ENCODE results near the gene SDK2. TPM values are rescaled to one million over a fixed set of nuclear protein-coding genes. Genes with fewer than 3 reads are reported as not detected.
"Not testable (repeated sequence)": the region's sequence is repeated elsewhere in the genome, so short reads cannot be mapped to it uniquely, and the experiment has no call there.

SDK2 gene
- total RNA-seq, 1 experiment from 2014 or later = 0.46 TPM

GRCh38 chr17:73318427-73318813 lies 325.8 kb downstream of the SDK2 start:
- no peak for DNase-seq (ENCODE audit: low spot score)

DNA sequence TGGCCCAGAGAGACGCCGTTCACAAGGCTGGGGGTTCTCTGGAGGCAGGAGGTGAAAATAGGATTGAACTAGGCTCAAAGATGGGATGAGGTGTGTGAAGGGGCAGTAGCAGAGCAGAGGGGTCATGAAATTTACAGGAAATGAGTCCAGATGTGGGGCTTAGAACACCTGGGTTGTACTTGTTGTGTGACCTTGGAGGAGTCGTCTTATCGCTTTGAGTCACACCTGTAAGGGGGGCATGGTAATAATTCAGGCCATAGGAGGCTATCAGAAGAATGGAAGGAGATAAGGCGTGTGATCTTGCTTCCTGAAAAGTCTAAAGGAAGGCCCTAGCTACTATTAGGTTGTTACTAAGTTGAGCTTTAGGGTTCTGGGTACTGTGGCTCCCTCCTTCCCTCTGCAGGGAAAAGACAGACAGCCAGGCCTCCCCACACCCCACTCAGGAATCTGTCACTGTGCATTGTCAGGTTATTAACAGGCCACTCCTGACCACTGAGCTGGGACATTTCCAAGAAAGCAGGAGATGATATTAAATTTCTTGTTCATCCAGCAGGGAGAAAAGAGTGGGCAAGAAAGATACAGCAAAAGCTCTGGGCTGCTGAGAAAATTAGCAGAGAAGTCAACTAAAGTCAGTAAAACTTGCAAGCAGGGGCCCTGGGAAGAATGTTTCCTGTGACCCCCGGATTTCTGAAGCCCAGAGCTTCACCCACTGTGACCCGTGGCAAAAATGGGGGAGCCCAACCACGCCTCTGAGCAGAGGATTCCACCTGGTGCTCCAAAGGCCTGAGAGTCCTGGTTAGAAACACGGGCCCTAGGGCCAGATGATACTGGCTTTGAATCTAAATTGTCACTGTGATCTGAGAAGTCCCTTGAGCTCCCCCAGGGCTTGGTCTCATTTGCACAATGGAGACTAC lies 326.5 kb downstream of the SDK2 start:
- no peak for DNase-seq (ENCODE audit: low spot score)

DNA sequence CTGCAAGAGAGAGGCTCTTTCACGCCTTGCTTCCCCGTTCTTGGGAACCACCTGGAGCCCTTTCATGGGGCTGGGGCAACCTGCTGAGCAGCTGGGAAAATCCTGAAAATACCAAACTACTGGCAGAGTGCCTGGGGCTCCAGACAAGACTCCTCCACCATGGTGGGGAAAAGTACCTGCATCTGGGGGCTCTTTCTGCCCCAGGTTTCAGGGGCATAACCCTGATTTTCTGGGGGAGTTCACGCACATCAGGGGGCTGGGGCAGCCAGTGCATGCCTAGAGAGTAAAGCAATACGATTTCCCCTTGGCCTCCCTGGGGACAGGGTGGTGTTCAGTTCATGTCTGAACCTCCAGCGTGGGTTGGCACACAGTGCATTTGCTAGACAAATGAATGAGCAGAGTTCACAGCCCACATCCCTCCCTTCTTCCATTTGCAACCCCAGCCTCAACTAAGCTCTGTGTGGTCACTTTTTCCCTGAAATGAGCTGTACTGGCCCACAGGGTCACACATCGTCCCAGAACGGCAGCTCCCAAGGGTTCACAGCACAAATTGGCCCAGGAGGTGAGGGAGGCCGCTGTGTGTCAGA lies 327.2 kb downstream of the SDK2 start:
- DNase-seq (ENCODE audit: low spot score) = no peak

DNA sequence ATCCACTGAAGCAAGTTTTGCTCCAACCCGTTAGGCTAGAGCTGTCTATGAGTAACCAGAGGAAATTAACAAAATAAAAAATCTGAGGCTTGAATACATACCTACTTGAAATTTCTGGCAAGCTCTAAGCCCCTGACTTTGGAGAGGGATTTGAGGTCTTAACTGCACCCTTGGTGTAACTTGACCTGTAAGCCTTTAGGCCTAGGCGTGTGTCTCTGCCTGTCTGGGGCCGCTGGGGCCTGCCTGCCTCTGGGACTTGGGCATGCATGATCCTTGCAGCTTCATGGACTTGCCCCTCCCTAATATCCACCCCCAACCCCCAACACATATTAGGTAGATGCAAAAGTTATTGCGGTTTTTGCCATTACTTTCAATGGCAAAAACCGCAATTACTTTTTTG lies 328.8 kb downstream of the SDK2 start:
- DNase-seq (ENCODE audit: low spot score) = no peak

DNA sequence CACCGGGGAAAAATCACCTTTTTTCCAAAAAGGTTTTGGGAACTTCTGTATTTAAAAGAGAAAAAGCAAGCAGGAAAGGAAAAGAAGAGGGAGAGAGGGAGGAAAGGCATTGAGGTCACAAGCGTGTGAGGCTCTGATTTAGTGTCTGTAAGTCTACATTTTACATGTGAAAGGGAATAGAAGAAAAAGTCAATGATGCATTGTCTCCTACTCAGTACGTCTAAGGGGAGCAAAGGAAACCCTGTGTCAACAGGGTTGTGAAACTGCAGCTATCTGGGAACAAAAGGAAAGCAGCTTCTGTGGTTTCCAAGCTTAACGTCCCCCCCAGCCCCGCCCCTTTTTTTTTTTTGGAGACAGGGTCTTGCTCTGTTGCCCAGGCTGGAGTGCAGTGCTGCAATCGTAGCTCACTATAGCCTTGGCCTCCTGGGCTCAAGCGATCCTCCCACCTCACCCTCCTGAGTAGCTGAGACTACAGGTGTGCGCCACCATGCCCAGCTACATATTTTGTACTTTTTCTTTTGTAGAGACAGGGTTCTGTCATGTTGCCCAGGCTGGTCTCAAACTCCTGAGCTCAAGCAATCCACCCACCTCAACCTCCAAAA lies 330.6 kb downstream of the SDK2 start:
- no peak for DNase-seq (ENCODE audit: low spot score)

GRCh38 chr17:73312887-73313286 lies 331.4 kb downstream of the SDK2 start:
- DNase-seq (ENCODE audit: low spot score) = not testable (repeated sequence)

GRCh38 chr17:73311781-73312641 lies 332.2 kb downstream of the SDK2 start, which contains the start of gene CDC42EP4:
Gene CDC42EP4 (minus strand): TSS chr17:73312001. CDS start chr17:73286500, 25,501 bp downstream.
- peak; percentile 94 for DNase-seq (ENCODE audit: low spot score)

DNA sequence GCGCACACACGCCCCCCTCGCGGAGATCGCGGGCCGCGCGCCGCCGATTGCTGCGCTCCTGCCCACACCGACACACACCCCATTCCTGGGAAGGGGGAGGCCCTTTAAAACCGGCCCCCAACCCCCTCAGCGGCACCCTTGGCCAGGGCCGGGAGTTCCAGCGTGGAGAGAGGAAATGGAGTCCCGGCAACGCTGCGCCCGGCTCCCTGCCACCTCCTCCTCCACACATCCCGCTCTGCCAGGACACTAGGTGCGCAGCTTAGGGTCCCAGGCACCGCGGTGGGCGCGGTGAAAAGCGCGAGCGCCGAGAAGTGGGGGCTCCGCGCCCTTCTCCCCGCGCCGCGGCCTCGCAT lies 332.8 kb downstream of the SDK2 start:
- no peak for DNase-seq (ENCODE audit: low spot score)

- no peak for DNase-seq (ENCODE audit: low spot score)
Measured at GRCh38 chr17:73309727-73310596, 334.3 kb downstream of the SDK2 start.

GRCh38 chr17:73308959-73309358 lies 335.3 kb downstream of the SDK2 start:
- not testable (repeated sequence) for DNase-seq (ENCODE audit: low spot score)

DNA sequence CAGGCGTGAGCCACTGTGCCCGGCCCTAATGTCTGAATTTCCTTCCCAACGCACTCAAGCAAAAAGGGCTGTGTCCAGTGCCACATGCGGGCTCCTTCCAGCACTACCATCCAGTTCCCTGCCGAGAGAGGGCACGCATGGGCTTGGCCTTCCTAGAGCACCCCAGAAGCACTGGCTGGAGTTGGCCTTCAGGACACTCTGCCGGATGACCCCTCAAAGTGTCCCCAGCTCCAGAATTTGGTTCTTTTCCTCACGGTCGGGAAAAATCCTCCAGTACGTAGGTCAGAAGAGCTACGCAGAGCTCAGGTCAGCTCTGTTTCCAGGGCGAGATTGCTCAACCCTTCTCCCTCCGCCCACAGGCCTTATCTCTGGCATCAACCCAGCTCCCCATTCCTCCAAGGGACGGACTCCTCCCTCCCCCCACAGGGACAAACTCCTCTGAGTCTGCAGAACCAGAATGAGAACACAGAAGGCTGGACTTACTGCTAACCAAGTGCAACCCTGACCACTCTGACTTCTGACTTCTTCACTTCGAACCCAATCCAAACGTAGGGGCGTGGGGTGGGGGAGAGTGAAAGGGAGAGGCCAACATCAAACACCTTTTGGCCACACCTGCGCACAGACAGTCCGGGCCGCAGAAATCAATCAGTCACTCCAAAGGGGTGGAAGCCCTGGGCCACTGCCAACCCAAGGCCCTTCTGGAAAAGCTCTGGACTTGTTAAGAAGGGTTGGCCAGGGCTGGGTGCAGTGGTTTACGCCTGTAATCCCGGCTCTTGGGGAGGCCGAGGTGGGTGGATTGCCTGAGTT lies 336.0 kb downstream of the SDK2 start:
- DNase-seq (ENCODE audit: low spot score) = peak; percentile 91

DNA sequence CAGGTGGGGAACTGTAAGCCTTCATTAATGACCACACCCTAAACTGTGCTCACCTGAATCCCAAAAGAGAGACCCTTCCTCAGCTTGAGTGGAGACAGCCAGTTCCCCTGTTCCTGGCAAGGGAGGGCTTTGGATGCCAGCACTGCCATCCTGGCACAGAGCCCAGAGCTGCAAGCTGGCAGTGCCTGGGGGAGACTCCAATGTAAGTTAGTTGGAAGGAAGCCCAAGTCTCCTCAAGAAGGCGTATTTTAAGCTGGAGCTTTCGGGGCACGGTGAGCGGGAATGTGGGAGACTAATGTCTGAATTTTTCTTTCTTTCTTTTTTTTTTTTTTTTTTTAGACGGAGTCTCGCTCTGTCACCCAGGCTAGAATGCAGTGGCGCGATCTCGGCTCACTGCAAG lies 337.1 kb downstream of the SDK2 start:
- DNase-seq (ENCODE audit: low spot score) = peak; percentile 86

- no peak for DNase-seq (ENCODE audit: low spot score)
Measured at GRCh38 chr17:73305845-73306836, 338.1 kb downstream of the SDK2 start.

GRCh38 chr17:73304971-73305812 lies 339.1 kb downstream of the SDK2 start:
- peak; percentile 95 for DNase-seq (ENCODE audit: low spot score)

DNA sequence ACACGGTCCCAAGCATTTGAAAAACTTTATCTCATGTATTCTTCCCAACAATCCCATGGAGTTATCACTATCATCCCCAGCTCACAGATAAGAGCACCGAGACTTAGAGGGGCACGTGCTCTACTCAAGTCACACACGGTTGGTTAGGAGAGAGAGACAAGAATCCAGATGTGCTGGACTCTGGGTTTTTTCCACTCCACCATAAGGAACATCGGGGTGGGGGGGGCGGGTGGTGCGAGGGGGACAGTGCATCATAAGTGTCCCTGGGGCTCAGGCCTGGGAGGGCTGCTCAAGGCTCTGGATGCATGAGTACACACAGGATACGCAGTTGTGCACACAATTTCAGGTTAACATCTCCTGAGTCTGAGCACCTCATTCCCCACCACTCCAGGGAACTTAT lies 339.8 kb downstream of the SDK2 start:
- no peak for DNase-seq (ENCODE audit: low spot score)

GRCh38 chr17:73302189-73302588 lies 342.1 kb downstream of the SDK2 start:
- no peak for DNase-seq (ENCODE audit: low spot score)

DNA sequence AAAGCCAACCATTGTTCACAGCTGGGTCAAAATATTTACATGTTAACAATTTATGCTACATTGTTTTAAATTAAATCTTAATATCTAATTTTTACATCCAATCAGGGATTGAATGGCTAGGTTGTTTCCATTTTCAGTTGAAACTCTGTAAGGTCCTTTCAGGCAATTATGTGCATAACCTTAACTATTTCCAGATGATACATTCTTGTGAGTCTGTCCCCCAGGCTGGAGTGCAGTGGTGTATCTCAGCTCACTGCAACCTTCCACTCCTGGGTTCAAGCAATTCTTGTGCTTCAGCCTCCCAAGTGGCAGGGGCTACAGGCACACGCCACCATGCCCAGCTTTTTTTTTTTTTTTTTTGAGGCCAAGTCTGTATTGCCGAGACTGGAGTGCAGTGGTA lies 342.9 kb downstream of the SDK2 start:
- no peak for DNase-seq (ENCODE audit: low spot score)

DNA sequence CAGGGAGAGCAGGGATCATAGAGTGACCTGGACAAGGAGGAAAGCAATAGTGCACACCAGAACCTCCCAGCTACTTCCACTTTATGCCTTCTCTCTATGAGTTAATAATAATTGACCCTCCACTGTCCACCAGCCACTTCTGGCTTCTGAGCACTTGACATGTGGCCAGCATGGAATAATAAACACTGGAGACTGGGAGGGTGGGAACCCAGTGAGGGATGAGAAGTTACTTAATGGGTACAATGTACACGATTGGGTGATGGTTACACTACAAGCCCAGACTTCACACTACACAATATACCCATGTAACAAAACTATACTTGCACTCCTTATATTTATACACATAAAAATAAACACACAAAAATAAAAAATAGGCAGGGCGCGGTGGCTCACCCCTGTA lies 343.9 kb downstream of the SDK2 start:
- no peak for DNase-seq (ENCODE audit: low spot score)

All from H4 (cell line).